ENCODE data around the gene FBP1.
A peak's percentile ranks its signal among the peaks of the same experiment; 100 is the strongest.

Gene FBP1

GRCh38 chr9:94606646-94607422, 32.5 kb downstream of the FBP1 start:
- Histone ChIP-seq H3K27me3 (peaks cover 0 to 11% of the 10 kb centered on the region in 2 donors), H3K4me1 (peaks cover 0 to 7% (median 0%) of the 10 kb centered on the region in 4 donors), H3K9me3 (no peaks in the 10 kb centered on the region), H3K27ac (no peak overlapping the region), H3K4me3 (no peak overlapping the region), H3K36me3 (no peaks in the 10 kb centered on the region)
- no peak for DNase-seq
- intact Hi-C loops (cut with DNase I; ENCODE audit: low total_unique reads) = no loop called here
- no peak for TF ChIP-seq CTCF (IDR thresholded peaks at IDR 0.05)

- H3K4me1 ChIP-seq = peaks cover 0 to 7% (median 0%) of the 10 kb centered on the region in 4 donors
- DNase-seq = peak in 1 of 2 donors; percentile 41
Observed at GRCh38 chr9:94603259-94604160, 35.8 kb downstream of the FBP1 start.

GRCh38 chr9:94602666-94603065, 36.7 kb downstream of the FBP1 start:
- no peak overlapping the region for H3K4me3 ChIP-seq
- TF ChIP-seq CTCF (IDR thresholded peaks at IDR 0.05) = no peak
- no peak for DNase-seq
- intact Hi-C loops (cut with DNase I; ENCODE audit: low total_unique reads) = no loop called here
- H3K36me3 ChIP-seq = no peaks in the 10 kb centered on the region
- peaks cover 0 to 7% (median 0%) of the 10 kb centered on the region in 4 donors for H3K4me1 ChIP-seq
- H3K9me3 ChIP-seq = no peaks in the 10 kb centered on the region
- peaks cover 0 to 5% of the 10 kb centered on the region in 2 donors for H3K27me3 ChIP-seq
- H3K27ac ChIP-seq = no peak overlapping the region

More at GRCh38 chr9:94603259-94604160, 35.8 kb downstream of the FBP1 start:
- TF ChIP-seq CTCF (IDR thresholded peaks at IDR 0.05) = peak; percentile 17 to 34
- Histone ChIP-seq H3K36me3 (no peaks in the 10 kb centered on the region), H3K27ac (no peak overlapping the region), H3K4me3 (no peak overlapping the region), H3K9me3 (no peaks in the 10 kb centered on the region), H3K27me3 (peaks cover 0 to 5% of the 10 kb centered on the region in 2 donors)
- intact Hi-C loops (cut with DNase I; ENCODE audit: low total_unique reads) = no loop called here

DNA sequence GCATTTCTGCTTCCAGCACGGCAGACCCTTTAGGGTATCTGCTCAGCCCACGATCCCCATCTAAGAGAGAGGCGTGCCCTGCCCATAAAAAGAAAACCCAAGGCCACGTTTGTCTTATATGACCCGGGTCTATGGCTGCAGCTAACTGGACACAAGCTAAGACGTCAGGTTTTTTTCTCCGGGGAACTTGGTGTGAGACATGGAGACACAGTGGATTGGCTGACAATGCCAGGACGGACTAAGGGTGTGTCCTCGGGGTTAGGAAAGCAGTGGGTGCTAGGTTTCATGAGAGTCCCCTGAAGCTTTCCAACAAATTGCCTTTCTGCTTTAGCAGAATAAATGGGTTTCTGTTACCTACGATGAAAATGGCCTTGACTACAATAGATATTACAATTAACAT, 38.6 kb downstream of the FBP1 start:
- TF ChIP-seq CTCF (IDR thresholded peaks at IDR 0.05) = no peak
- intact Hi-C loops (cut with DNase I; ENCODE audit: low total_unique reads) = no loop called here
- H3K4me1 ChIP-seq = peaks cover 0 to 7% (median 0%) of the 10 kb centered on the region in 4 donors
- no peaks in the 10 kb centered on the region for H3K36me3 ChIP-seq
- H3K9me3 ChIP-seq = no peaks in the 10 kb centered on the region
- no peak overlapping the region for H3K27ac ChIP-seq
- DNase-seq = no peak
- H3K4me3 ChIP-seq = no peak overlapping the region
- no peaks in the 10 kb centered on the region for H3K27me3 ChIP-seq

GRCh38 chr9:94600258-94600657, 39.1 kb downstream of the FBP1 start:
- no peak overlapping the region for H3K27ac ChIP-seq
- intact Hi-C loops (cut with DNase I; ENCODE audit: low total_unique reads) = no loop called here

More at GRCh38 chr9:94600258-94600657, 39.1 kb downstream of the FBP1 start:
- Histone ChIP-seq H3K27me3 (no peaks in the 10 kb centered on the region), H3K4me3 (no peak overlapping the region), H3K4me1 (peaks cover 0 to 7% (median 0%) of the 10 kb centered on the region in 4 donors), H3K9me3 (no peaks in the 10 kb centered on the region), H3K36me3 (no peaks in the 10 kb centered on the region)
- no peak for TF ChIP-seq CTCF (IDR thresholded peaks at IDR 0.05)
- no peak for DNase-seq

Measured in tibial artery (tissue), 4 donors.